Hematopoietic multipotent progenitor cell treated with erythropoietin and hydrocortisone succinate and interleukin-3 and kit ligand, for 15 days (in vitro differentiated cells): ENCODE results near the gene RSAD1.

Experiments used
- DNase-seq: peaks from one replicate; pipeline ENCODE4 v3.0.0-alpha.2; 2015; ENCODE audit warnings: low spot score

Gene RSAD1

DNA sequence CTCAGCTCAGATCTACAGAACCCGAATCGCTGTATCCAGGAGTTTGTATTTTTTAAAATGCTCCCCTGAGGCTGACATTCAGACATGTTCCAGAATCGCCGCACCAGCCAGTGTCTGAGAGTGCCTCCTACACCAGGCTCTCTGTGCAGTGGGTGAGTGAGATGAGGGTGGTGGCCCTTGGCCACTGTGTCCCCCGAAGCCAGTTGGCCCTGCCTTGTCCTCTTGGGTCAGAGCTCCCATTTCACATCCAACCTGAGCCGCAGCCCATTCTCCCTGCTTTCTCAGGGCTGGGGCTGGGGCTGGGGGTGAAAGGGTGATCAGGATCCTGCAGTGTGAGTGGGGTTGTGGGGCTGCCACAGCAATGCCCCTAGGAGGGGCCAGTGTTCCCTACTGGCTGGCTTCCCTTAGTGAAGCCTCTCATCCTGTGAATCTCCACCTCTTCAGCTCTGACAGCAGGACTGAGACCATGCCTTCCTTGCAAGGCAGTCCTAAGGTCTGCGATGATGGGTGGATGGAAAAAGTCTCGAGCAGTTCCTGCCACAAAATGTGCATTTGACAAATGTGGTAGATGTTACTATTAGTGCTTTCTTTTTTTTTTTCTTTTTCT, 16.7 kb downstream of the RSAD1 start:
- DNase-seq: no peak

DNA sequence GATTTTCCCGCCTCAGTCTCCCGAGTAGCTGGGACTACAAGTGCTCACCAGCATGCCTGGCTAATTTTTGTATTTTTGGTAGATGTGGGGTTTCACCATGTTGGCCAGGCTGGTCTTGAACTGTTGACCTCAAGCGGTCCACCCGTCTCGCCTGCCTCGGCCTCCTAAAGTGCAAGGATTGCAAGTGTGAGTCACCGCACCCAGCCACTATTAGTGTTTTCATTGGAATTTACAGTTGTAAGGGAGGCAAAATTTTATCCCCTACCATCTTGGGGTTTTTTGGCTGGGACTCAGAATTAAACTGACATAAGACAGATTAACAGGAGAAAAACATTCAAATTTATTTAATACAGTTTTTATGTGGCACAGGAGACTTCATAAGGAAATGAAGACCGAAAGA, 17.3 kb downstream of the RSAD1 start:
- DNase-seq: no peak

- no peak for DNase-seq
Measured at GRCh38 chr17:50498021-50498874, 19.6 kb downstream of the RSAD1 start.

GRCh38 chr17:50499270-50499669, 20.6 kb downstream of the RSAD1 start:
- DNase-seq: no peak

DNA sequence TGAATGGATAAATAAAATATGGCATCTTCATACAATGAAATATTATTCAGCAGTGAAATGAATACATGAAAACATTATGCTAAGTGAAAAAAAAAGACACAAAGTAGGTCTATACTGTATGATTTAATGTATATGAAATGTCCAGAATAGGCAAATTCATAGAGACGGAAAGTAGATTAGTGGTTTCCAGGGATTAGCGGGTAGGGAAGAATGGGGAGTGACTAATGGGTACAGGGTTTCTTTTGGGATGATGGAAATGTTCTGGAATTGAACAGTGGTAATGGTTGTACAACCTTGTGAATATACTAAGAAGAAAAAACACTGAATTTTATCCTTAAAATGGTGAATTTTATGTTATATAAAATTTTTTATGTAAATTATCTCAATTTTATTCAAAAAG, 21.1 kb downstream of the RSAD1 start:
- DNase-seq: no peak

GRCh38 chr17:50501054-50501453, 22.4 kb downstream of the RSAD1 start:
- DNase-seq: peak; percentile 44

- DNase-seq: no peak
Measured at GRCh38 chr17:50502301-50502990, 23.8 kb downstream of the RSAD1 start.

GRCh38 chr17:50505591-50506130, 27.0 kb downstream of the RSAD1 start:
- no peak for DNase-seq

- no peak for DNase-seq
Measured at GRCh38 chr17:50506298-50506697, 27.6 kb downstream of the RSAD1 start.

- peak; percentile 68 for DNase-seq
Measured at GRCh38 chr17:50507871-50508572, 29.4 kb downstream of the RSAD1 start, which contains the start of gene MYCBPAP. TSS of gene MYCBPAP (plus strand) at chr17:50508439. CDS start at chr17:50508675, 236 bp downstream.

DNA sequence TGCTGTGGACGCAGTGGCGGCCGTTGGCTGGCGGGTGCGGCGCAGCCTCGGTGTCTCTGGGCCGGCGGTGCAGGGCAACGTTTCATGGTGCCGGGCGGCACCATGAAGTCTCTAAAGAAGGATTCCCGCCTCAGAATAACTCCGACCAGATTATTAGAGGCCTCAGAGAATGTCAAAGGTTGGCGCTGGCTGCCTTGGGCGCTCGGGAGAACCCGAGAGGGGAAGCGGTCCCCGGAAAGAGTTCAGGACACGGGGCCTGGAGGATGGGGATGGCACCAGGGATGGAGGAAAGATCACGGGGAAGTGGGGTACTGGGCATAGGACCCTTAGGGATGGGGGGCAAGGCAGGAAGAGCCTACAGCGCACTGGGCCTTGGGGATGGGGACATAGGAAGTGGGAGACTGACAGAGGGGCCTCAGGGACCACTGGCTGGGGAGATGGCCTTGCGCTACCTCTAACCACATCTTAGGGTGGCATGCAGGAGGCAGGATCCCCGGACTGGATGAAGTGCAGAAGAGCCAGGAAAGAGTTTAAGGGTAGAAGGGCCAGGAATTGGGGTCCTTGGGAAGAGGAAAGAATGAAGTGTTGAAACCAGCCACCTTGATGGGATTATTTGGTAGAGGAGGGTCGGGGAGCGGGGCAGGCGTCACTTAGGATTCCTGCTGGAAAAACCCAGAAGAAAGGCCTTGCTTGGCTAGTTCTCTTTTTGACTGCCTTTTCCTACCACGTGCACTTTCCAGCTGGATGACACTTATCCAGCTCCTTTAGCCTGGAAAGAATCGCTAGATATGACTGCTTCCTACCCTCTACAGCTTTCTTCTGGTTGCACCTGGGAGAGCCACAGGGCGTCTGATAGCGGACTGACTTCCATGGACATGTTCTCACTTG, 30.2 kb downstream of the RSAD1 start:
- no peak for DNase-seq

GRCh38 chr17:50511058-50511457, 32.4 kb downstream of the RSAD1 start:
- no peak for DNase-seq

- no peak for DNase-seq
Measured at GRCh38 chr17:50513495-50513894, 34.8 kb downstream of the RSAD1 start.

GRCh38 chr17:50514388-50514787, 35.7 kb downstream of the RSAD1 start:
- DNase-seq: no peak

DNA sequence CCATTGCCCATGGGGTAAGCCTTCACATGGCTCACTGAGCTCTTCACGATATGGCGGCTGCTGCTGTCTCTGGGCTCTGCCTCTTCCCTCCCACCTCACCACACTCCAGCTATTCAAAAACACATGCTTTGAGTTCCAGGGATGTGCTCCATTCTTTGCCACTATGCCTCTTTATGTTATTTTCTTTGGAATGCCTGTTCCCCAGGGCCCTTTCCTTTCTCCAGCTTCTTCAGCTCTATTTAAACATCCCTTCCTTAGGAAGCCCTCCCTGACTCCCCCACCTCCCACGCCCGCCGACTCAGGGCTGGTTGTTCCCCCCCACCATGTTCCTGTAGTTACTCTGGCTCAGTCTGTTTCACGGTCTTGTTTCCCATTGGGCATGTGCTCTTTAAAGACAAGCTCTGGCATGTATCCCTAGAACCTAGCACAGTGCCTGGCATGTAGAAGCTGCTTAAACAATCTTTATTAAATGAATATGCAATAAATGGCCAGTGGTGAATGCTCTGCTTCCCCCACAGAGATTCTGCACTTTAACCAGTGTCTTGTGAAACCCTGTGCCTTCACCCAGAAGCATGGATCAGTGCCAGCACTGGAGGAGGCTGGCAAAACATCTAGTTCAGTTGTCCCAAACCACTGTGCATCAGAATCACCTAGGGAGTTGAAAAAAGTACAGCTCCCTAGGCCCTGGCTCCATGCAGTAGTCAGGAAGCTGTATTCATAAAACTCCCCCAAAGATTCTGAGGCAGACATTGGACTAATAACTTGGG, 36.5 kb downstream of the RSAD1 start:
- DNase-seq: no peak

DNA sequence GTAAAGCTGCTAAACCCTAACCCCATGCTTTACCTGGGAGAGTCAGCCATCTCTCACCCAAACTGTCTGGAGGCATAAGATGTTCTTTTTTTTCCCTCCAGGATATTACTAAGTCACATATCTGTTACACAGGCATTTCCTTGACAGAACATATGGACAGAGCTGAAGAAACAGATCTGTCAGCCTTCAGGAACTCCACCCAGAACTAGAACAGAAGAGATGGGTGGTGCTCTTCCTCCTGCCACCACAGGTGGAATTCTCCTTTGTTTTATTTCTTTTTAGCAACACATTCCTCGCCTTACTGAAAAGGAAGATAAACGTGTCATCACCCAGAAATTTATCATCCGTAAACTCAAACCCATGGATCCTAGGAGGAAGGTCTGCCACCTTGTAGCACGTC, 38.4 kb downstream of the RSAD1 start:
- DNase-seq: no peak

GRCh38 chr17:50517504-50518383, 39.1 kb downstream of the RSAD1 start:
- no peak for DNase-seq

DNA sequence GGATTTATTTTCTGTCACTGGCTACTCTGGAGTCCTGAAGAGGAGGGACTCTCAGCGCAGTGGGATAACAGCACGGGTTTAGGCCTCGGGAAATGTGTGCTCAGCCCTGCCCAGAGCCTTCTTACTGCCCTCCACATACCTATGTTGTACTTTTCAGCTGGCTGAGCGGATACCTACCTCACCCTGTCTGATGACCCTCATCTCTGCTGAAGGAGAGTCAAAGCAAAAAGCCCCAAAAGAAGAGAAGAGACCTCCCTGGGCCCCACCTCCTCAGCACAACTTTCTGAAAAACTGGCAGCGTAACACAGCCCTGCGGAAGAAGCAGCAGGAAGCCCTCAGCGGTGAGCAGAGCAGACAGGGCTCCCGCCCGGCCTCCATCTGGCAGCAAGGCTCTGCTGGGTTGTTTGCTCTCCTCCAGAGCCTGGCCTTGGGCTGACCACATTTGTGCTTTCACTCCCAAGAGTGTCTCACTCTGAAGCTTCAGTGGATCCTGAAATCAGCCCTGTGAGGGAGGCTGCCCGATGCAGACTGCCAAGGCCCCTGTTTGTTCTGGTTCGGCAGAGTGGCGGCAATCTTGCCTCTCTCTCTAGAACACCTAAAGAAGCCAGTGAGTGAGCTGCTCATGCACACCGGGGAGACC, 39.8 kb downstream of the RSAD1 start:
- no peak for DNase-seq
